ENCODE data around the gene DCHS1.

DNA sequence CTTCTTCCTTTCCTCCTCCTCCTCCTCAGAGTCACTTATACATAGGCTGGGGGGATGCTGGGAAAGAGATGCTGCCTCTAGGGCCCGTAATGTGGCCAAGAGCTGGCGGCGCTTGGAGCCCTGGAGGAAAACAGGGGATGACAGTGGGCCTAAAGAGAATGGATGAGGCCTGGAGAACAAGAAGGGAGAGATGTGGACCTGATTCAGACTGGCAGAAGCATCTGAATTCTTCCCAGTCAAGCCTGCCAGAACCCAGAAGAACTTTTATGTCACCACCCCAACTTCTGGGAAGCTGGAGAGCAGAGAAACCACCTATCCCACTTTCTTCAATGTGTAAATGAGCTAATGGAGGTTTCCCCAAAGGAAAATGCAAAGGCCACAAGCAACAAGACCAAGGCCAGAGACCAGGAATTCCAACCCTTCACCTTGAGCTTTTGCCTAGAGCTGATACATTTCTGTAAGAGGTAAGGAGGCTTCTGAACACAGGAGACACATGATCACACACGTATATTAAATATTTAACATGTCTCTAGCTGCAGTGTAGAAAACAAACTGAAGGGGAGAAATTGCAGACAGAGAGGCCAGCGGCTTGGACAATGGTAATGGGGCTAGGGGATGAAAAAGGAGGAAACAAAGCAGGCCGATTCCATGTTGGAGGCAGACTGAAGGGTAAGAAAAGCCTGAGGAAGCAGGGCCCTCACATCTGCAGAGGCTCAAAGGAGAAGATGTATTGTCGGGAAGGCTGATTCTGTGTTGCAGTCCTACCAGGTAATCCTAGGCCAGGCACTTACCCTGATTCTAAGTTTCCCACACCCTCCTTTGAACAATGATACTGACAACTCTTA is 53.3 kb downstream of the DCHS1 start:
- TF ChIP-seq BACH2 (CRISPR knock-in tag; IDR thresholded peaks at IDR 0.05; ENCODE audit: borderline replicate concordance) = no peak
- no peak for TF ChIP-seq ISL1 (CRISPR knock-in tag; IDR thresholded peaks at IDR 0.05)
- no peak for TF ChIP-seq SNAI2 (CRISPR knock-in tag; IDR thresholded peaks at IDR 0.05)
- no peak for TF ChIP-seq ZNF8 (CRISPR knock-in tag; IDR thresholded peaks at IDR 0.05)
- no peak for TF ChIP-seq ZC3H10 (CRISPR knock-in tag; IDR thresholded peaks at IDR 0.05)
- no peak for TF ChIP-seq ARNTL (CRISPR knock-in tag; IDR thresholded peaks at IDR 0.05; ENCODE audit: borderline replicate concordance, low read depth)
- TF ChIP-seq PATZ1 (CRISPR knock-in tag; IDR thresholded peaks at IDR 0.05; ENCODE audit: borderline replicate concordance) = no peak
- no peak for TF ChIP-seq TCF4 (CRISPR knock-in tag; IDR thresholded peaks at IDR 0.05; ENCODE audit: borderline replicate concordance)
- no peak for TF ChIP-seq ZFP3 (CRISPR knock-in tag; IDR thresholded peaks at IDR 0.05)

All from SK-N-SH treated with all-trans-retinoic acid at 6 μM for 48 hours (cell line).